NCI-H82 treated with DMSO at 0.1 percent for 48 hours (cell line): ENCODE data around the gene SERINC5.

Source experiments
- DNase-seq: peaks from one replicate; lab custom pipeline; 2025; ENCODE audit not compliant: unreplicated experiment; lab: John Stamatoyannopoulos, UW

The SERINC5 gene

GRCh38 chr5:80070338-80071056 is 185.4 kb downstream of the SERINC5 start:
- DNase-seq: no peak

DNA sequence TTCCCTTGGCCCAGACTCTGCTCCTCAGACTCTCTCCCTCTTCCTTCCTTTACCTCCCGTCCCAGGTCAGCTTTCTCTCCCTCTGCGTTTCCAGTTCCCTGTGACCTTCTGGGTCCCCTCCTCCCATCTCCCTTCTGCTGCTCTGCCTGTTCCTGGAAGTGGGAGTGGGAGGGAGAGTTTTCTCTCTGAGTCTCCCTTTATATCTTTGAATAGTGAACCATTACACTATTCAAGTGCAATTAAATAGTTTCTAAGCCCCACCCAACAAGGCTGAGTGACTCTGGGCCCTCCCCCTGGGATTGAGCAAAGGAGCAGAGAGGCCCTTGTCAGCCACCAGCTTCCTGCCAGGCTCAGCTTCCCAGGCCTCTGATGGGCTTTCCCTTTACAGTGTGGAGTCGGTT is 185.9 kb downstream of the SERINC5 start:
- no peak for DNase-seq

GRCh38 chr5:80069251-80069800 is 186.5 kb downstream of the SERINC5 start:
- no peak for DNase-seq

GRCh38 chr5:80068775-80069174 is 187.1 kb downstream of the SERINC5 start:
- DNase-seq: no peak

GRCh38 chr5:80068246-80068636 is 187.6 kb downstream of the SERINC5 start:
- DNase-seq: no peak

DNA sequence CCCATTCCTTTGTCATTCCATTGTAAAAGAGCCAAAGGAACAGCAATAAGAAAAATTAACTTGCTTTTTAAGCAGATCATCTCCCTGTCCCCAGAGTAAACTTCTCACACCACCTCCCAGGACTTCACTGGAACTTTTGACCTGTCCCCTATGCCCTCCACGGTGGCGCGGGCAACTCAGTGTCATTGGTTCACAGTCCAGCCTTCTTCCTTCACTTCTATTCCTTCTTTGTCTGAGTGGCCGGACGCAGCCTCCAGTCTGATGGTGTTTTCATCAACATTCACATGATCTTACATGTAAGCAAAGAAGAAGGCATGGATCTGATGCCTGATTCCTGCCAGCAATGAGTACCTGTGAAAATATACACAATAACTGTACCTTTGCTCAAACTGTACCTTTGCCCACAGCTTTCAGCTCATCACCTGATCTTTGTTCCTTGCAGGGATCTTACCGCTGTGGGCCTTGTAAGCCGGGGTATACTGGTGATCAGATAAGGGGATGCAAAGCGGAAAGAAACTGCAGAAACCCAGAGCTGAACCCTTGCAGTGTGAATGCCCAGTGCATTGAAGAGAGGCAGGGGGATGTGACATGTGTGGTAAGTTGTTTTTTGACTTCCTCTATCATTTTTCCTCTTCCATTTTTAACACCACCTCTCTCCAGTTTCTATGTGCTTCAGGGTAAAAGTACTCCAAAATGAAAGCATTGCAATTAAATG is 188.2 kb downstream of the SERINC5 start:
- DNase-seq: no peak

GRCh38 chr5:80067016-80067415 is 188.8 kb downstream of the SERINC5 start:
- no peak for DNase-seq

DNA sequence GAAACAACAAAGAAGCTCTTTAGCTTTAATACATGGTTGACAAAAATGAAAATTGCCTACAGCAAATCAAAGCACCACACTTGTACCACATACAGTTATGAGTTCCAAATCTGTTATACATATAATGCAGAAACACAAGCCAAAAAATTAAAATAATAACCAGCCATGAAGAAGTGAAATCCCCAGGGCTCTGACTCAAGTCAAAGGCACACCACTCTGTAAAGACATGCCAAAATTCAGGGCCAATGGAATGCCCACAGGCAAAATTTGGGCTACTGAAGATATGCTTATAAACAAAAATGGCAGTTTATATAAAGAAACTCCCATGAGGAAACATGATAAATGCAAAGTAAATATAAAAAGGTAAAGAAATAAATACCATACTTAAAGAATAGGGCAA is 191.7 kb downstream of the SERINC5 start:
- DNase-seq: no peak
